ENCODE measurements around the gene WWP2.

Gene WWP2

DNA sequence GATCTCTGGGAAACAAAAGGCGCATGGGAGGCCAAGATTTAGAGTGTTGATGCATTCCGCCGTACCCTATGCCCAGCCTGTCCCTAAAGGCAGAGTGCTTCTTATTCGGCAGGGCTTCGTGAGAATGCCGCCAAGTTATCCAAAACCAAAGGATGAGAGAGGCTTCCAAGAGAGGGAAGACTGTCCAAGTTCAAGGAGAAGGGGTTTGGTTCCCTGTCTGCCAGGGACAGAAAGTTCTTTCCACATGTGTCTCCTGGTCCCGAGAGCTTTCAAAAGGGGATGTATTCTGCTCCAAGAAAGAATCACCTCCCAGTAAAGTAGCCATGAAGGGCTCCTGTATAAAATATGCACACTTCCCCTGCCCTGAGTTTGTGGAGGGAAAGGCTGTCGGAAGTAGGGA, 146.9 kb downstream of the WWP2 start:
- no peaks in the 10 kb centered on the region for H3K4me1 ChIP-seq (ENCODE audit: low read length)
- no peak overlapping the region for H3K27ac ChIP-seq (ENCODE audit: low read length)
- no peaks in the 10 kb centered on the region for H3K79me2 ChIP-seq (ENCODE audit: low read length)
- H3K9me2 ChIP-seq (replicated peaks; ENCODE audit: insufficient read depth, low read length) = no peaks in the 10 kb centered on the region
- H3K4me2 ChIP-seq (ENCODE audit: low read depth, low read length) = no peak overlapping the region
- H4K20me1 ChIP-seq (ENCODE audit: insufficient read depth, low read length) = no peaks in the 10 kb centered on the region
- H3K9me3 ChIP-seq (replicated peaks; ENCODE audit: insufficient read depth, low read length) = no peaks in the 10 kb centered on the region
- no peak overlapping the region for H3K9ac ChIP-seq (ENCODE audit: low read length)
- H3K4me3 ChIP-seq (ENCODE audit: low read length) = no peak overlapping the region
- DNase-seq = no peak
- H3K27me3 ChIP-seq (replicated peaks; ENCODE audit: insufficient read depth, low read length) = no peaks in the 10 kb centered on the region
- no peaks in the 10 kb centered on the region for H3K36me3 ChIP-seq (replicated peaks; ENCODE audit: insufficient read depth, low read length)
- H3F3A ChIP-seq (ENCODE audit: insufficient read depth, low read length) = no peaks in the 10 kb centered on the region
- no peak overlapping the region for H2AFZ ChIP-seq (ENCODE audit: low read length)
- TF ChIP-seq, protein P1, sequence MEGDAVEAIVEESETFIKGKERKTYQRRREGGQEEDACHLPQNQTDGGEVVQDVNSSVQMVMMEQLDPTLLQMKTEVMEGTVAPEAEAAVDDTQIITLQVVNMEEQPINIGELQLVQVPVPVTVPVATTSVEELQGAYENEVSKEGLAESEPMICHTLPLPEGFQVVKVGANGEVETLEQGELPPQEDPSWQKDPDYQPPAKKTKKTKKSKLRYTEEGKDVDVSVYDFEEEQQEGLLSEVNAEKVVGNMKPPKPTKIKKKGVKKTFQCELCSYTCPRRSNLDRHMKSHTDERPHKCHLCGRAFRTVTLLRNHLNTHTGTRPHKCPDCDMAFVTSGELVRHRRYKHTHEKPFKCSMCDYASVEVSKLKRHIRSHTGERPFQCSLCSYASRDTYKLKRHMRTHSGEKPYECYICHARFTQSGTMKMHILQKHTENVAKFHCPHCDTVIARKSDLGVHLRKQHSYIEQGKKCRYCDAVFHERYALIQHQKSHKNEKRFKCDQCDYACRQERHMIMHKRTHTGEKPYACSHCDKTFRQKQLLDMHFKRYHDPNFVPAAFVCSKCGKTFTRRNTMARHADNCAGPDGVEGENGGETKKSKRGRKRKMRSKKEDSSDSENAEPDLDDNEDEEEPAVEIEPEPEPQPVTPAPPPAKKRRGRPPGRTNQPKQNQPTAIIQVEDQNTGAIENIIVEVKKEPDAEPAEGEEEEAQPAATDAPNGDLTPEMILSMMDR (IDR thresholded peaks at IDR 0.05; ENCODE audit: low read length) = no peak
- TF ChIP-seq EZH2 (optimal IDR thresholded peaks at IDR 0.05; ENCODE audit: low read depth, low read length) (no peak), EZH2phosphoT487 (IDR thresholded peaks at IDR 0.05; ENCODE audit: low read length) (no peak)

DNA sequence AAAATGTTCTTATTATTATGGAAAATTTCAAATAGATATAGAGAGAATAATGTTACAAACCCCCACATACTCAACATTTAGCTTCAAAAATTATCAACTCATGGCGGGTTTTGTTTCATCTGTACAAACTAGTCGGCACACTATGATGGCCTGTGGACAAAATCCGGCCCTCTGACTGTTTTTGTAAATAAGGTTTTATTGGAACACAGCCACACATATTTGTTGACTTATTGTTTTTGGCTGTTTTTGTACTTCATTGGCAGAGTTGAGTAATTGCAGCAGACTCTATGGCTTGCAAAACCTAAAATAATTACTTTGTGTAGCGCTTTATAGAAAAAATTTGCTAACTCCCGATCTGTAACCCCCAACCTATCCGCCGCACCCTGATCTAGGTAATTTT, 147.6 kb downstream of the WWP2 start:
- no peaks in the 10 kb centered on the region for H3K36me3 ChIP-seq (replicated peaks; ENCODE audit: insufficient read depth, low read length)
- DNase-seq = no peak
- H4K20me1 ChIP-seq (ENCODE audit: insufficient read depth, low read length) = no peaks in the 10 kb centered on the region
- H3K79me2 ChIP-seq (ENCODE audit: low read length) = no peaks in the 10 kb centered on the region
- H3F3A ChIP-seq (ENCODE audit: insufficient read depth, low read length) = no peaks in the 10 kb centered on the region
- H3K27me3 ChIP-seq (replicated peaks; ENCODE audit: insufficient read depth, low read length) = no peaks in the 10 kb centered on the region
- H3K4me1 ChIP-seq (ENCODE audit: low read length) = no peaks in the 10 kb centered on the region
- no peak for TF ChIP-seq EZH2 (optimal IDR thresholded peaks at IDR 0.05; ENCODE audit: low read depth, low read length)
- no peak overlapping the region for H3K4me3 ChIP-seq (ENCODE audit: low read length)
- H3K9ac ChIP-seq (ENCODE audit: low read length) = no peak overlapping the region
- no peak overlapping the region for H3K27ac ChIP-seq (ENCODE audit: low read length)
- H3K9me3 ChIP-seq (replicated peaks; ENCODE audit: insufficient read depth, low read length) = no peaks in the 10 kb centered on the region
- no peak overlapping the region for H2AFZ ChIP-seq (ENCODE audit: low read length)
- no peak overlapping the region for H3K4me2 ChIP-seq (ENCODE audit: low read depth, low read length)
- H3K9me2 ChIP-seq (replicated peaks; ENCODE audit: insufficient read depth, low read length) = no peaks in the 10 kb centered on the region

DNA sequence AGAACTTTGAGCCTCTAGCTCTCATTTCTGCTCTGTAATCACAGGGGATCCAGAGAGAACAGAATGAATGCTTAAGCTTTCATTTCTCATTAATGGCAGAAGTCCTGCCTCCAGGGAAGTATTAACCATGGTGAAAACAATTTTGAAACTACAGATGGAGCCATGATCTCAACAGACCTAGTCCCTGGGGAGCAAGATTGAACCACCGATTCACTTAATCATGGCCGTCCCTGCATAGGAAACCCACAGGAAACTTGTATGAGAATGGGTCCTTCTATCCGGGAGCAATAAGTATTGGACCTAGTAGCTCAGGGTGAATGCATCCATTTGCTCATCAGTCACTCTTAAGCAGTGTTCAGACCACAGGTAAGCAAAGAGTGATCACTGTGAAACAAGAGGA, 148.8 kb downstream of the WWP2 start:
- no peak overlapping the region for H3K27ac ChIP-seq (ENCODE audit: low read length)
- no peaks in the 10 kb centered on the region for H3K27me3 ChIP-seq (replicated peaks; ENCODE audit: insufficient read depth, low read length)
- no peak overlapping the region for H3K4me2 ChIP-seq (ENCODE audit: low read depth, low read length)
- no peaks in the 10 kb centered on the region for H3K9me2 ChIP-seq (replicated peaks; ENCODE audit: insufficient read depth, low read length)
- no peaks in the 10 kb centered on the region for H3K36me3 ChIP-seq (replicated peaks; ENCODE audit: insufficient read depth, low read length)
- H3K9ac ChIP-seq (ENCODE audit: low read length) = no peak overlapping the region
- H3K9me3 ChIP-seq (replicated peaks; ENCODE audit: insufficient read depth, low read length) = no peaks in the 10 kb centered on the region
- no peak for DNase-seq
- no peaks in the 10 kb centered on the region for H3K4me1 ChIP-seq (ENCODE audit: low read length)
- no peaks in the 10 kb centered on the region for H4K20me1 ChIP-seq (ENCODE audit: insufficient read depth, low read length)
- TF ChIP-seq, protein P1 (IDR thresholded peaks at IDR 0.05; ENCODE audit: low read length) = no peak
- TF ChIP-seq EZH2phosphoT487 (IDR thresholded peaks at IDR 0.05; ENCODE audit: low read length) = no peak
- no peak for TF ChIP-seq EZH2 (optimal IDR thresholded peaks at IDR 0.05; ENCODE audit: low read depth, low read length)
- no peak overlapping the region for H3K4me3 ChIP-seq (ENCODE audit: low read length)
- H3F3A ChIP-seq (ENCODE audit: insufficient read depth, low read length) = no peaks in the 10 kb centered on the region
- no peaks in the 10 kb centered on the region for H3K79me2 ChIP-seq (ENCODE audit: low read length)
- H2AFZ ChIP-seq (ENCODE audit: low read length) = no peak overlapping the region

DNA sequence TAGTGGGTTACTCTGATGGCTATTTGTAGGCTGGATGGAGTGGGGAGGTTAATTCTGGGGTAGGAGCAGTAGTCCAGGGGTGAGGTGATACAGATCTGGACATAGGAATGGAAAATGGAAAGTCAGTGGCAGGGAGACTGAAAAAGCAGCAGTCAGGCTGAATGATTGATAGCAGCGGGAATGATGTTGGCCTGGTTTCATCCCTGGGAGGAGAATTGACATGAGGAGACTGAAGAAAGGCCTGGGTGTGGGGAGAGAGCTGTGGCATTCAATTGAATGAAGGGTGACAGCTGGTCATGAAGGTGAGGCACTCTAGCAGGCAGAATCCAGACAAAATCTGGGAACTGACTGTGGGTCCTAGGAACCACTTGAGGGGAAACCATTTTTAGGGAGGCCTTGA, 154.3 kb downstream of the WWP2 start:
- H3K4me3 ChIP-seq (ENCODE audit: low read length) = no peak overlapping the region
- no peak overlapping the region for H3K4me2 ChIP-seq (ENCODE audit: low read depth, low read length)
- no peaks in the 10 kb centered on the region for H3K9me2 ChIP-seq (replicated peaks; ENCODE audit: insufficient read depth, low read length)
- no peak overlapping the region for H3K27ac ChIP-seq (ENCODE audit: low read length)
- no peak overlapping the region for H2AFZ ChIP-seq (ENCODE audit: low read length)
- H3K36me3 ChIP-seq (replicated peaks; ENCODE audit: insufficient read depth, low read length) = no peaks in the 10 kb centered on the region
- no peak for DNase-seq
- H4K20me1 ChIP-seq (ENCODE audit: insufficient read depth, low read length) = no peaks in the 10 kb centered on the region
- no peaks in the 10 kb centered on the region for H3K4me1 ChIP-seq (ENCODE audit: low read length)
- no peaks in the 10 kb centered on the region for H3K9me3 ChIP-seq (replicated peaks; ENCODE audit: insufficient read depth, low read length)
- H3K79me2 ChIP-seq (ENCODE audit: low read length) = no peaks in the 10 kb centered on the region
- TF ChIP-seq, protein P1 (IDR thresholded peaks at IDR 0.05; ENCODE audit: low read length) = no peak
- TF ChIP-seq EZH2phosphoT487 (IDR thresholded peaks at IDR 0.05; ENCODE audit: low read length) = no peak
- H3F3A ChIP-seq (ENCODE audit: insufficient read depth, low read length) = no peaks in the 10 kb centered on the region
- H3K27me3 ChIP-seq (replicated peaks; ENCODE audit: insufficient read depth, low read length) = no peaks in the 10 kb centered on the region
- H3K9ac ChIP-seq (ENCODE audit: low read length) = no peak overlapping the region

Measured in MM.1S (cell line).